NCI-H345 (cell line): ENCODE data around the gene DYNLT1.
"Not testable (repeated sequence)": the region's sequence is repeated elsewhere in the genome, so short reads cannot be mapped to it uniquely, and the experiment has no call there.

Experiments
- DNase-seq: peaks from one replicate; lab custom pipeline; 2025; lab: John Stamatoyannopoulos, UW

DYNLT1 gene

DNA sequence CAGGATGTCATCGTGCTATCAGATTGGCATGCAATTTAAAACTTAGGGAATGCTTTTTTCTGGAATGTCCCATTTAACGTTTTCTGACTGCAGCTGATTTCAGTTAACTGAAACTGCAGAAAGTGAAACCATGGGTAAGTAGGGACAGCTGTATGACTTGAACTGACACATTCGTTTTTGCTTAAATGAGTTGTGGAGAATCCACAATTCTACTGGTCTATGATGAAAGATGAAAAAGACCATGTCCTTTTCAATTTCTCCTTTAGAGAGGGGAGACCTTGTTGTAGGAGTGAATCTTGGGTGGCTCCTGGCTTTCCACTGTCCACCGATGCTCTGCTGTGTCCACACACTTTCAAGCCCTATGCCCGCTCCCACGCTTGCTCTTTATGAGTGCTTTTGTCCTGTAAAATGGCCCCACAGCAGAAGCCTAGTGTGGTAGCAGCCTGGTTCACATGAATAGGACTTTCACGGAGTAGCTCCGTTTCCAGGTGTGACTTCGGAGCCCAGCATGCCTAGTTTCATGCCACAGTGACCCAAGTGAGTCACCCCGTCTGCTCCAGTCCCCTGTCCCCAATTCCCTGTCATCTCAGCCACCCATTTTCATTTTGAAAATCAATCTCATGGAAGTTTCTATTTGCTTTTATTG lies 21.9 kb downstream of the DYNLT1 start:
- no peak for DNase-seq

DNA sequence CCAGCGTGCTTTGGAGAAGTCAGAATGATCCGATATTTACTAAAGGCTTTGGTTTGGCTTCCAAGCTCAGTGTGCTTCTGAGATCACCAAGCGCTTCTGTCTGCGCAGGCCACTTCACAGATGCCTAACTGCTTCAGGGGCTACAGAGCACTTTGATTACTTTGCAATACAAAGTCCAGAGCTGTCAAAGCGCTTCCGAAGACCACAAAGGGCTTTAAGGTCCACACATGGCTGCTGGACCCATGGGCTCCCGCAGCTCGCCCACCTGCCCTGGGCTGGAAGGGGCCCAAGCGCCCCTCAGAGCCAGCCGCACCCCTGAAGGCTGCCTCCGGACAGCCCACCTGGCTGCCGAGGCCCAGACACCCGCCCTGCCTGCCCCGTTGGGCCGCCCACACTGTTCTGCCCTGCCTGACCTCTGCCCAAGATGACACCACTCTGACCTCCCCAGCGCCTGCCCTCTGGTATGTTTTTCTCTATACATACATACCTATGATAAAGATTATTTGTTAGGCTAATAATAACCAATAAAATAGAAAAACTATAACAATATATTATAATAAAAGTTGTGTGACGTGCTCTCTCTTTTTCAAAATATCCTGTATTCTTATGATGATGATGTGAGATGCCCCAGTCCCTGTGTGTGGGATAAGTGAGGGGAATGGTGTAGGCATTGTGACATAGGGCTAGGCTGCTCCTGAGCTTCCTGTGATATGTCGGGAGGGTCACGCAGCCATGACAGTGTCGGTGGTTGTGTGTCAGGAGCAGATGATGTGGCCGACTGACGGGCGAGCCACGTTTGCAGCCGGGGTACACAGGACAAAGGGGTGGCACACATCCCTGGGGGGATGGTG lies 22.6 kb downstream of the DYNLT1 start:
- no peak for DNase-seq

DNA sequence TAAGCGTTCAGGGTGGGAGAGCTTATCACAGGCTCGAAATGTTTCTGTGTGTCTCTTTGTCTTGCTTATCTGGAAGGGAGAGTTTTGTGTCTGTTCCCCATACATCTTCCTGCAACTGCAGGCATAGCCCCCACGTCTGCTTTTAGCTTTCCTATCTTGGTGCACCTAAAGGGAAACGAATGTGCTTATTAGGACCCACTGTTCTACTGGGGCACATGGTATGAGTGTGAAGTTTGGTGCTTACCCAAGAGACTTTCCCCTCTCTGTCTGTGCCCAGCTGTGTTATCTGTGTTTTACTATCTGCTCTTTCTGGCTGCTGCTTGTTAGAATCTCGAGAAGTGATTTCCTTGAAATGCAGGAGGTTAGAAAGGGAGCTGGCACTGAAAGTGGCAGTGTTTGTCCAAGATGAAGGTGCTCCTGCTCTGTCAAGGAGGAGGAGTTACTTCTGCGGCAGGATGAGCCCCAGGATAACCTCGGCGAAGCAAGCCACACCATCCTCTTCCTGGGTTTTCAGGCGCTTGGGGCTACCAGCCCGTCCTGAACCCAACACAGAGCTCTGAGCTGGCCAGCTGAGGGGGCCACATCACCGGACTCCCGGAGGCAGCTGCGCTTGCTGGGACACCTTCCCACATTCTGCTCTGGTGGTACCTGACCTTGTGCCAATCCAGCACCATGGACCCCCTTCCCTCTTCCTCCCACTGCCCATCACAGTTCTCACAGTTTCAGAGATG lies 23.4 kb downstream of the DYNLT1 start:
- DNase-seq: no peak

DNA sequence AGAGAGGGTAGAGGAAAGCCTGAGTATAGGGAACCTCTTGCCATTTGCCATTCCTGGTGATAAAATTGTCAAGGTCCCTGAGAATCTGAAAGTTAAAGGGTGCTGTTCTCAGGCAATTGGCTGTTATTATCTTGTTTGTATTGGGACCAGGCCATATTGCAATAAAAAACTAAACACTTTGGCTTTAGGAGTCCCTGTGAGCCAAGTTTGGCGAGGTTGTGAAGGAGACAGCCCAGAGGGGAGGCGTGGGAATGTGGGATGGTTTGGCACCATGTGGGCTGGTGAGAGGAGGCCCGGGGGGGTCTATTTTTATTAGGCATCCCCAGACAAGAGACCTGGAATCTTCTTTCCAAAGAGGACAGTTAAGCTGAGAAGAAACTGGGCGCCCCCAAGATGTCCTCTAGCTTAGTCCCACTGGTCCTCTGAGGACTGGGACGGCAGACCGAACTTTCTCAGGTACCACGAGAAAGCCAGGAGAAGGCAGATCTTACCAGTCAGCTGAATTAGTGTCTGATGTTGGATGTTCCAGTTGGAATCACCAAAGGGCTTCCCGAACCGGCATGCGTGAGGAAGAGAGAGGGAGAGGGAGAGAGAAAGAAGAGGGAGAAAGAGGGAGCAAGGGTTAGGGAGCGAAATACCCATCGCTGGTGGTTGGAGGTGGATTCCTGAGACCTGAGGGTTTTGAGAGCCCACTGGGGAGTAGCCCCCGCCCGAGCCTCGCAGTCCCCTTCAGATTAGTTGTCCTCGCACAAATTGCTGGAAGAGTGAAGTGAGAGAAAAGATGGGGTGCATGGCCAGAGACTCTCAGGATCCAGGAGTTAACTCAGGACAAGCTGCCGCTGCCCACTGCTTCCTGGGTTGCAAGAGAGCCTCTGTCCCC lies 24.4 kb downstream of the DYNLT1 start:
- DNase-seq: no peak

DNA sequence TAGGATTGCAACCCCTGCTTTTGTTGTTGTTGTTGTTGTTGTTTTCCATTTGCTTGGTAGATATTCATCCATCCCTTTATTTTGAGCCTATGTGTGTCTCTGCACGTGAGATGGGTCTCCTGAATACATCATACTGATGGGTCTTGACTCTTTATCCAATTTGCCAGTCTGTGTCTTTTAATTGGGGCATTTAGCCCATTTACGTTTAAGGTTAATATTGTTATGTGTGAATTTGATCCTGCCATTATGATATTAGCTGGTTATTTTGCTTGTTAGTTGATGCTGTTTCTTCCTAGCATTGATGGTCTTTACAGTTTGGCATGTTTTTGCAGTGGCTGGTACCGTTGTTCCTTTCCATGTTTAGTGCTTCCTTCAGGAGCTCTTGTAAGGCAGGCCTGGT lies 26.3 kb downstream of the DYNLT1 start:
- DNase-seq: not testable (repeated sequence)

DNA sequence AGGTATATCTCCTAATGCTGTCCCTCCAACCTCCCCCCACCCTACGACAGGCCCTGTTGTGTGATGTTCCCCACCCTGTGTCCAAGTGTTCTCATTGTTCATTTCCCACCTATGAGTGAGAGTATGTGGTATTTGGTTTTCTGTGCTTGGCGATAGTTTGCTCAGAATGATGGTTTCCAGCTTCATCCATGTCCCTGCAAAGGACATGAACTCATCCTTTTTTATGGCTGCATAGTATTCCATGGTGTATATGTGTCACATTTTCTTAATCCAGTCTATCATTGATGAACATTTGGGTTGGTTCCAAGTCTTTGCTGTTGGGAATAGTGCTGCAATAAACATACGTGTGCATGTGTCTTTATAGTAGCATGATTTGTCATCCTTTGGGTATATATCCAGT lies 29.9 kb downstream of the DYNLT1 start:
- not testable (repeated sequence) for DNase-seq

DNA sequence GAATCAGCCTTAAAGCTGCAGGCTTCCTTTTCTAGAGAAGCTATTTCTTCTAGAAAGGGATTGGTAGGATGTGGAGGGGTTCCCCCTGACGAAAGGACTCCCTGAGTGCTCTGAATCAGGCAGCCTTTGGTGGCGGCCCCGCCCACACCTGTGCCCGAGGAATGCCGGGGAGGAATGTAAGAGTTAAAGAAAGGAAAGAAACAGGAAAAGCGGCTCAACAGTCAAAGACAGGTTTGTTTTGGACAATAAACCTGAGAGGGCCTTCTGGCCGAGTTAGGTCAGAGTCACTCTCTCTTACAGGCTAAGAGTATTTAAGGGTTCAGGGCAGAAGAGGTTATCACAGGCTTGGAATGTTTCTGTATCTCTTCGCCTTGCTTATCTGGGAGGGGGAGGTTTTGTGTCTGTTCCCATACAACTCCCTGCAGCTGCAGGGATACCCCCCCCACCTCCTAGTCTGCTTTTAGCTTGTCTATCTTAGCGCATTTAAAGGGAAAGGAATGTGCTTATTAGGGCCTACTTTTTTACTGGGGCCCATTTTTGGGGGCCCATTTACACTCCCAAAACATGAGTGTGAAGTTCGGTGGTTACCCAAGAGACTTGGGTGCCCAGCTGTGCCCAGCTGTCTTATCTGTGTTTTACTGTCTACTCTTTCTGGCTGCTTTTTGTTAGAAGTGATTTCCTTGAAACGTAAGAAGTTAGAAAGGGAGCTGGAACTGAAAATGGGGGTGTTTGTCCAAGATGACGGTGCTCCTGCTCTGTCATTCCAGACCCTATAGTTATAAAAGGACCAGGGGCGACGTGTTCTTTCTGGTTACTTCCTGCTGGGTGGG lies 32.8 kb downstream of the DYNLT1 start:
- DNase-seq: no peak

DNA sequence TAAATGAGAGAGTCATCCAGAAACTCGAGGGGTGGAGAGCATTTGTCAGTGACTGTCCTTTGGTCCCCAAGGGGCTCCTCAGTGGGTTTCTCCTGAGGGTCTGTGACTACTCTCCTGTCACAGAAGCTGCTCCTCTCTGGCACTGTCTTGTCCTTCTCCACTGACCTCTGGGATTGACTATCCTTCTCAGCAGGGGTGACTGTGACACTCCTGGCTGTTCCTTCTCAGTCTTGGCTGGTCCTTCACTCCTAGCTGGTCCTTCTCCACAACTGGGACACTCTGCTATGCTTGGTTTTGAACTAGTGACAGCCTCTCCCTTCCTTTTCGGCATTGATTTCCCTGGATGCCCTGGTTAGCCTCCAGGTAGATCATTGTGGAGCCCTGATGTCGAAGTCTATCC lies 33.5 kb downstream of the DYNLT1 start:
- DNase-seq: no peak

DNA sequence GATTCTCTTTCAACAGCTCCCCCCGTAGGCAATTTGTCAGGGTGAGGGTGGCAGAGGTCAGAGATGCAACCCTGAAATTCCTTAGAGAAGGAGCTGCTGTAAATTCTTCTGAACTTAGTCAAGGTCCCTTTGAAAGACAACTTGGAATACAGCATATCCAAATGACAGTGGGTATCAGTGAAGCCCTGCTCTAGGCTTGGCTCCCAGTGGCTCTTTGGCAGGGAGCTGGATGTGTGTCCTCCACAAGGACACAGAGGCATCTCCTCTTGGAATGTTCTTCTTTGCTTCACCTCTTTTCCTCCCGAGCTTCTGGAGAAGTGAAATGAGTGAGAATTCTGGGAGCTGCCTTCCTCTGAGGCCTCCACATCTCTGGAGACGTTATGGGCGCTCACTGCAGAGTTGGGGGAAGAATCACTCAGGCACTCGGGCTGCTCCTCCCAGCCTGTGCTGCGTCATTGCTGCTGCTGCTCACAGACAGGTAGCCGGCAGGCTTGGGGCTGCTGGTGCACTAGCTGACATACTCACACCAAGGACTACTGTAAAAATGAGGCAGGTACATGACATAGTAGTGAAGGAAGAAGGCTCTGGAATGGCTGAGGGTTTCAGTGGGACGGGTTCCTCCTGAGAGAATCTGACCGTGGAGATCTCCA lies 34.1 kb downstream of the DYNLT1 start:
- no peak for DNase-seq

DNA sequence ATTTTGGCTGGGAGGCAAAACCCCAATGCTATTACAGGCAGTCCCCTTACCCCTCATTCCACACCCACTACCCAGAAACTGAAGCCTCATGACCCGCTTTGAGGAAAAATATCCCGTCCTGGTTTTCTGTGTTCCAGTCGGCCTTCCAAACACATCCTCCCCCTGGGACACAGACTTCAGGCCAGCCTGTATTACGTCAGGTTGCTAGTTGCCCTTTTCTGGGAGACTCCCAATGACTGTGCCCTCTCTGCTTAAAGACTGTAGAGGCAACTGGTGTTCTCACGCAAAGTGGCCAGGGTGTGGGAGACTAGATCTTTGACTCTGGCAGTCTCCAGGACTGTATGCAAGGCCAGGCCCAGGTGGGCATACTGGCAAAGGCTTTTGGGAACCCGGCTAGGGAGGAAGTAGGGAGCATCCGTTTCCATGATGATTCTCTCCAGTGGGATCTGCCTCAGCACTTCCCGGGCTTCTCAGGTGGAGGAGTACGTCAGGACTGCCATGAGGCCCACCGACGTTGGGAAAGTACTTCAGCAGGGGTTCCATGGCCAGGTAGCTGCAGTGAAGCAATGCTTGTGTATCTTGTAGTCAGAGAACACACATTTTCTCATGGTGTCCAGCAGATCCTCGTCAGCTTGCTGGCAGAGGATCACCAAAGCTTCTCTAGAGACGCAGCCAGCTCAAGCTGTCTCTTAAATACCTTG lies 34.9 kb downstream of the DYNLT1 start:
- no peak for DNase-seq

DNA sequence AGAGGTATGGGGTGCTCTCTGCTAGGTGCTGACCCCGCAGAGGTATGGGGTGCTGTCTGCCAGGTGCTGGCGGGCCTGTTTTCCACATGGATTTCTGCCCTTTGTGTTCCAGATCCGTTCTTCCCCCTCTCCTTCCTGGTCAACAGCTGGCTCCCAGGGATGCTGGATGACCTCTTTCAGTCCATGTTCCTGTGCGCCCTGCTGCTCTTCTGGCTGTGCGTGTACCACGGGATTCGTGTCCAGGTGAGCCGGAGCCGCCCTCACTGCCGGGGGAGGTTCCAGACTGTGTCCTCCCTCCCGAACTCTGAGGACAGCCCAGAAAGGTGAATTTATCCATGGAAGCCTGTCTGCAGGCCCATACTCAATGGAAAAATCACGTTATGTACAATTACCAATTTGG lies 36.3 kb downstream of the DYNLT1 start:
- no peak for DNase-seq

DNA sequence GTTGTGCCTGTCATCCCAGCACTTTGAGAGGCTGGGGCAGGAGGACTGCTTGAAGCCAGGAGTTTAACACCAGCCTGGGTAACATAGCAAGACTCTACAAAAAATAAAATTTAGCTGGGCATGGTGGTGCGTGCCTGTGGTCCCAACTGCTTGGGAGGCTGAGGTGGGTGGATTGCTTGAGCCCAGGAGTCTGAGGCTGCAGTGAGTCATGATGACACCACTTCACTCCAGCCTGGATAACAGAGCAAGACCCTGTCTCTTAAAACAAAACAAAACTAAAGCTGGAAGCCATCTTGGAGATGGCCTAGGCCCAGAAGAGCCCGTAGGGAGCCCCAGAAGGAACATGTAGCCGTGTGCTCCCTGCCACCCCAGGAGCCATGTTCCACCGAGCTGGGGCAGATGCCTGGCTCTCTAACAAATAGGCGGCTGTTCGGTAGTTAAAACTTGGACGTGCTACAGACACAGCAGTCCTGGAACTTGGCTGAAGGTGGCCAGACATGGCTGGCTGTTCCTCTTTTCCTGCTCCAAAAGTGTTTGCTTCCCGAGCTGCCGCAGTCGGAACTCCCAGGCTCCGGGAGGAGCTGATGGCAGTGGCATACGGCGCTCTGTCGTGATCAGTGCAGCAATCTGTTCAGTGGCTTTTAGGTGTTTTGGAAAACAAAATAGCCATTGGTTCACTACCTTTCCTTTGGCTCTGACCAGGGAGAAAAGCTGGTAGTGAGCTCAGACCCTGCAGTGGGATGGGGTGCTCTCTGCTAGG lies 37.0 kb downstream of the DYNLT1 start:
- no peak for DNase-seq

DNA sequence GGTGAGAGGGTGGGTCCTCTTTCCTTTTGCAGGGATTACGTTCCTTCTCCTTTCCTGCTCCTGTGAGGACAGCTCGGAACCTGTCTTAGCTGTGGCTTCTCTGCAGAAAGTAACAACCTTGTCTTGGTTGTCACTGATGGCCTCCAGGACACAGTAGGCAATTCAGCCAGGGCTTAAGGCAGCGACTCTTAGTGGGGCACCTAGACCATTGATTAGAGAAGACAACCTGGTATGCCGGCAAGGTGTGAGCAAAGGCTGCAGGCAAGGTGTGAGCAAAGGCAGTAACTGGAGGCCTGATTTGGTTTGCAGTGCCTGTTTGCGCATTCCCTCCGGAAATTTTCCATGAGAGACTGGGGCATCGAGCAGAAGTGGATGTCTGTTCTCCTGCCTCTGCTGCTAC lies 37.6 kb downstream of the DYNLT1 start:
- no peak for DNase-seq

DNA sequence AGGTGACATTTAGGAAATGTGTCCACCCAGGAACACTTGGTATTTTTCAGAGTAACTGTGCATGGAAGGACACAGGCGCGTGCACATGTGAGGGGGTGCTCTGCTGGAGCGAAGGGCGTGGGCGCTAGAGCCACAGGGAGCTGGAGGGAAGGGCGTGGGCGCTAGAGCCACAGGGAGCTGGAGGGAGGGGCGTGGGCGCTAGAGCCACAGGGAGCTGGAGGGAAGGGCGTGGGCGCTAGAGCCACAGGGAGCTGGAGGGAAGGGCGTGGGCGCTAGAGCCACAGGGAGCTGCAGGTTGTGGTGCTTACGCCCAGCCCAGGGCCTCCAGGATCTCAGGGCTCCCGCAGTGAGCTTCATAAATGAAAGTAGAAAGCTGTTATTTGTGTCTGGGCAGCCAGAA lies 38.5 kb downstream of the DYNLT1 start:
- not testable (repeated sequence) for DNase-seq

DNA sequence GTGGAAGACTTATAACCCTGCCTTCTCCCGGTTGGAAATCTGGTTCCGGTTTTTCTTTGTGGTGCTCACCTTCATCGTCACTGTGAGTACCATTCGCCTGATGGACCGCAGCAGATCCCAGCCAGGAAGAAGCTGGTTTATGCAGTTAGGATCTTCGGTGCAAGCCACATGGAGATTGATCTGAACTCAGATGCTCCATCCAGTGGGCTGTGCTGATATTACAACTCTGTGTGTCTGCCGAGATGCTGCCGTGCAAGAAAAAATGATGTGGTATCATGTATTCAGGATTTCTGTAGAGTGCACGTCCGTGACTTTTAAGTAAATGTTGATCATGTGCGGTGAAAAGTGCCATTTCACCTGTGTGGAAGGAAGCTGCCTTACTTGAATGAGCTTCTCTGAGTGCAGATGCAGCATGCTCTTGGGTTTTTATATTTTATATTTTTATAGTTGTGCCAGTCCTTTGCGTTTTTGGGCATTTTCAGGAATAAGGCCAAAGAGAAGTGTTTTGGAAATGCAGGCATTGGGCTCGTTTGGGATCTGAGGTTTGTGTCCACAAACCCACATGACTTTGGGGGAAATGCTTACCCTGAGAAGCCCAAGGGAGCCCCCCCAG lies 39.2 kb downstream of the DYNLT1 start:
- peak; percentile 63 for DNase-seq

DNA sequence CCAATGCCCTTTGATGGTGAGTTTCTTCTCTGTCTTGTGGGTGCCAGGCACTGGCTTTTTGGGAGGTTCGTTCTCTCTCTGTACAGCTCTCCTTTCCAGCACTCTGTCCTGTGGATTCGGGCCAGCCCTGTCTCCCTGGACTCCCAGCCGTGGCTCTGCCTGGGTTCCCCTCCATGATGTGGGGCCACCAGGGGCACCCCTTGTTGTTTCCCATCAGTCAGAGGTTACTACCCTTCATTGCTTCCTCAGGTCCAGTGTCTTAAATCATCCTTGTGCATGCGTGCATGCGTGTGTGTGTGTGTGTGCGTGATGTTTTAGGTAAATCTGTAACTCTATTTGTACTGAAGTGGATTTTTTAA lies 40.5 kb downstream of the DYNLT1 start:
- no peak for DNase-seq

DNA sequence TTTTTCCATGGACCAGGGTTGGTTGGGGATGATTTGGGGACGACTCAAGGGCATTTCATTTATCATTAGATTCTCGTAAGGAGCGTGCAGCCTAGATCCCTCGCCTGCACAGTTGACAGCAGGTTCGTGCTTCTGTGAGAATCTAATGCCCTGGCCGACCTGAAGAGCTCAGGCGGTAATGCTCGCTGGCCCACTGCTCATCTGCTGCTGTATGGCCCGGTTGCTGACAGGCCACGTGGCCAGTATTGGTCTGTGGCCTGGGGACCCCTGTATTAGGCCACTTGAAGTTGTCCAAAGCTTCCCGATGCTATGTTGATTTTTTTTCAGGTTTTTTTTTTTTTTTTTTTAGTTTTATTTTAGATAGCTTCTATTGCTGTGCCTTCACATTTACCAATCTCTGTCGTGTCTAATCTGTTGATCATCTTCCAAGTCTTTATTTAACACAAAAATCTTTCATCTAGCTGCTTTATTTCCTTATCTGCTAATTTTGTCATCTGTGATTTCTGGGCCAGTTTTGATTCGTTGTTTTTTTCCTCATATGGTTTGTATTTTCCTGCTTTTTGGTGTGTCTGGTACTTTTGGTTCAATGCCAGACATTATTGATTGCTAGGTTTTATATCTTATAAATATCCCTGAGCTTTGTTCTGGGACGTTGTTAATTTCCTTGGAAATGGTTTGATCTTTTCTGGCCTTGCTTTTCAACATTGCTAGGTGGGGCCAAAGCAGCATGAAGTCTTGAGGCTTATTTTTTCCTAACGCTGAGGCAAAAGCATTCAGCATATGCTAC lies 41.1 kb downstream of the DYNLT1 start:
- no peak for DNase-seq

DNA sequence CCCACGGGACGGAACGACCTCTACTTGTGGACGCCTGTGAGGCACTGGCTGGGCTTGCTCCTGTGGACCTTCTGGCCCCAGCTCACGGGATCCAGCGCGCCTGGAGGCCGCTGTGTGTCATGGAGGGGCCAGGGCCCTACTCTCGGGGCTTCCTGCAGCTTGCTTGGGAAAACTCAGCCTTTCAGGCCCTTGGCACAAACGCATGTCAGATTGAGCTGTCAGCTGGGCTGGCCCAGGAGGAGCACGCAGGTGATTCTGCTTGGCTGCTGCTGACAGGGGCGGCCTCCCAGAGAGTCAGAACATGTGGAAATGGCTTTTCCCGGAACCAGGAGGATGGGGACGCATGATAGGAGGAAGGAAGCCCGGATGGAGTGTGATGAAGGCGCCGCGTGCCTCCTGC lies 44.9 kb downstream of the DYNLT1 start:
- DNase-seq: no peak
